Measurements from ENCODE around the gene ADNP.
"Not testable (repeated sequence)": the region's sequence is repeated elsewhere in the genome, so short reads cannot be mapped to it uniquely, and the experiment has no call there.

ADNP gene

GRCh38 chr20:50931306-50932015 is at the start of gene ADNP:
Gene ADNP, minus strand, starts transcription at chr20:50931437. Its CDS starts 27,441 bp downstream, at chr20:50903996.
- DNase-seq, result peak; percentile 97

GRCh38 chr20:50980071-50980681 is 48.9 kb upstream of the ADNP start:
- no peak for DNase-seq

GRCh38 chr20:50978533-50978932 is 47.3 kb upstream of the ADNP start:
- not testable (repeated sequence) for DNase-seq

GRCh38 chr20:50977066-50978021 is 46.1 kb upstream of the ADNP start:
- no peak for DNase-seq

GRCh38 chr20:50975701-50976330 is 44.6 kb upstream of the ADNP start:
- no peak for DNase-seq

GRCh38 chr20:50969912-50970311 is 38.7 kb upstream of the ADNP start:
- DNase-seq, result no peak

- no peak for DNase-seq
These were observed 38.2 kb upstream of the ADNP start for GRCh38 chr20:50969435-50969834.

- no peak for DNase-seq
These were observed 37.1 kb upstream of the ADNP start for GRCh38 chr20:50968289-50968688.

GRCh38 chr20:50967586-50967985 is 36.3 kb upstream of the ADNP start:
- DNase-seq, result peak; percentile 68

GRCh38 chr20:50959543-50960126 is 28.4 kb upstream of the ADNP start:
- no peak for DNase-seq

- peak; percentile 98 for DNase-seq
These were observed 27.6 kb upstream of the ADNP start, which contains the start of gene MOCS3 for GRCh38 chr20:50958615-50959542. Gene MOCS3, plus strand, starts transcription at chr20:50958818. Its CDS starts 25 bp downstream, at chr20:50958843.

- peak; percentile 98 for DNase-seq
These were observed 26.8 kb upstream of the ADNP start, which contains the start of gene DPM1 for GRCh38 chr20:50957798-50958614. Gene DPM1, minus strand, starts transcription at chr20:50958532. Its CDS starts 9 bp downstream, at chr20:50958523.

- no peak for DNase-seq
These were observed 26.0 kb upstream of the ADNP start for GRCh38 chr20:50957276-50957675.

GRCh38 chr20:50953821-50954220 is 22.6 kb upstream of the ADNP start:
- no peak for DNase-seq

GRCh38 chr20:50953196-50953595 is 22.0 kb upstream of the ADNP start:
- no peak for DNase-seq

GRCh38 chr20:50948132-50948785 is 17.0 kb upstream of the ADNP start:
- DNase-seq, result no peak

- no peak for DNase-seq
These were observed 11.8 kb upstream of the ADNP start for GRCh38 chr20:50943069-50943468.

- no peak for DNase-seq
These were observed 2.4 kb upstream of the ADNP start for GRCh38 chr20:50933589-50933988.

GRCh38 chr20:50932691-50933280 is 1.5 kb upstream of the ADNP start:
- DNase-seq, result no peak
